ENCODE measurements around the gene GOSR1.
"Not testable (repeated sequence)": the region's sequence is repeated elsewhere in the genome, so short reads cannot be mapped to it uniquely, and the experiment has no call there.

The GOSR1 gene

GRCh38 chr17:30477083-30477773, at the start of gene GOSR1:
TSS of gene GOSR1 (plus strand) at chr17:30477408. CDS start at chr17:30477434, 26 bp downstream.
- DNase-seq (ENCODE audit: low read depth), result peak; percentile 94

GRCh38 chr17:30427611-30428010, 49.6 kb upstream of the GOSR1 start:
- no peak for DNase-seq (ENCODE audit: low read depth)

GRCh38 chr17:30429155-30429554, 48.1 kb upstream of the GOSR1 start:
- no peak for DNase-seq (ENCODE audit: low read depth)

GRCh38 chr17:30433514-30433913, 43.7 kb upstream of the GOSR1 start:
- DNase-seq (ENCODE audit: low read depth), result peak; percentile 66

- no peak for DNase-seq (ENCODE audit: low read depth)
Observed at GRCh38 chr17:30436729-30437128, 40.5 kb upstream of the GOSR1 start.

- no peak for DNase-seq (ENCODE audit: low read depth)
Observed at GRCh38 chr17:30443721-30444120, 33.5 kb upstream of the GOSR1 start.

GRCh38 chr17:30446640-30447039, 30.6 kb upstream of the GOSR1 start:
- DNase-seq (ENCODE audit: low read depth), result not testable (repeated sequence)

- DNase-seq (ENCODE audit: low read depth), result peak; percentile 36
Observed at GRCh38 chr17:30449480-30449879, 27.7 kb upstream of the GOSR1 start.

- DNase-seq (ENCODE audit: low read depth), result no peak
Observed at GRCh38 chr17:30450125-30451027, 26.8 kb upstream of the GOSR1 start.

GRCh38 chr17:30454635-30455034, 22.6 kb upstream of the GOSR1 start:
- no peak for DNase-seq (ENCODE audit: low read depth)

GRCh38 chr17:30458371-30458770, 18.8 kb upstream of the GOSR1 start:
- DNase-seq (ENCODE audit: low read depth), result no peak

GRCh38 chr17:30458797-30459413, 18.3 kb upstream of the GOSR1 start:
- DNase-seq (ENCODE audit: low read depth), result not testable (repeated sequence)

- DNase-seq (ENCODE audit: low read depth), result no peak
Observed at GRCh38 chr17:30468465-30468864, 8.7 kb upstream of the GOSR1 start.

GRCh38 chr17:30472238-30472890, 4.8 kb upstream of the GOSR1 start:
- no peak for DNase-seq (ENCODE audit: low read depth)

GRCh38 chr17:30475206-30475605, 2.0 kb upstream of the GOSR1 start:
- DNase-seq (ENCODE audit: low read depth), result no peak

- DNase-seq (ENCODE audit: low read depth), result no peak
Observed at GRCh38 chr17:30476726-30477082, 504 bp upstream of the GOSR1 start.

GRCh38 chr17:30477774-30478115, 537 bp downstream of the GOSR1 start:
- peak; percentile 10 for DNase-seq (ENCODE audit: low read depth)

- no peak for DNase-seq (ENCODE audit: low read depth)
Observed at GRCh38 chr17:30482555-30482954, 5.3 kb downstream of the GOSR1 start.

GRCh38 chr17:30483159-30483558, 6.0 kb downstream of the GOSR1 start:
- DNase-seq (ENCODE audit: low read depth), result no peak

GRCh38 chr17:30493780-30494179, 16.6 kb downstream of the GOSR1 start:
- no peak for DNase-seq (ENCODE audit: low read depth)

- no peak for DNase-seq (ENCODE audit: low read depth)
Observed at GRCh38 chr17:30495586-30495985, 18.4 kb downstream of the GOSR1 start.

- DNase-seq (ENCODE audit: low read depth), result no peak
Observed at GRCh38 chr17:30503558-30503957, 26.4 kb downstream of the GOSR1 start.
